SK-N-SH treated with all-trans-retinoic acid at 6 μM for 48 hours (cell line): ENCODE results near the gene FZD7.

ENCODE experiments used
- ATAC-seq: fragments of 200-7000 bp; cut with Tn5 transposase; 3 replicates; pipeline ENCODE4 v1.9.1; 2020; ENCODE audit warnings: mild to moderate bottlenecking, moderate library complexity
- ARNTL ChIP-seq: fragments of 450-650 bp; formaldehyde crosslinking; IDR thresholded peaks from 2 replicates; pipeline ENCODE4 v1.5.0; 2020; ENCODE audit warnings: low read depth, mild to moderate bottlenecking, moderate library complexity, borderline replicate concordance
- CSDC2 ChIP-seq: fragments of 250-450 bp; sonication (Bioruptor Pico); IDR thresholded peaks from 2 replicates; pipeline ENCODE4 v1.5.0; 2020; ENCODE audit warnings: mild to moderate bottlenecking, moderate library complexity
- CSRNP3 ChIP-seq: fragments of 250-450 bp; sonication (Bioruptor Pico); IDR thresholded peaks from 2 replicates; pipeline ENCODE4 v1.5.1; 2021; ENCODE audit warnings: mild to moderate bottlenecking, moderate library complexity
- ESRRG ChIP-seq: fragments of 250-450 bp; sonication (Bioruptor Pico); IDR thresholded peaks from 2 replicates; pipeline ENCODE4 v1.6.1; 2021; ENCODE audit warnings: mild to moderate bottlenecking
- GLIS3 ChIP-seq: fragments of 250-450 bp; sonication (Bioruptor Pico); IDR thresholded peaks from 2 replicates; pipeline ENCODE4 v1.5.0; 2020; ENCODE audit warnings: mild to moderate bottlenecking, moderate library complexity
- ISL1 ChIP-seq: fragments of 250-450 bp; sonication (Bioruptor Pico); IDR thresholded peaks from 2 replicates; pipeline ENCODE4 v2.1.2; 2022; ENCODE audit warnings: mild to moderate bottlenecking, moderate library complexity
- OSR1 ChIP-seq: fragments of 250-450 bp; sonication (Bioruptor Pico); IDR thresholded peaks from 2 replicates; pipeline ENCODE4 v1.8.0; 2022; ENCODE audit warnings: moderate library complexity, mild to moderate bottlenecking, inconsistent platforms
- PATZ1 ChIP-seq: fragments of 250-450 bp; sonication (Bioruptor Pico); IDR thresholded peaks from 2 replicates; pipeline ENCODE4 v1.8.0; 2020; ENCODE audit warnings: mild to moderate bottlenecking, moderate library complexity, borderline replicate concordance
- POU6F1 ChIP-seq: fragments of 250-450 bp; sonication (Bioruptor Pico); IDR thresholded peaks from 2 replicates; pipeline ENCODE4 v1.8.0; 2021; ENCODE audit warnings: low read depth, mild to moderate bottlenecking, moderate library complexity, borderline replicate concordance
- PPARA ChIP-seq: fragments of 250-450 bp; sonication (Bioruptor Pico); IDR thresholded peaks from 2 replicates; pipeline ENCODE4 v1.5.0; 2020; ENCODE audit warnings: mild to moderate bottlenecking, borderline replicate concordance
- RARB ChIP-seq: fragments of 250-450 bp; sonication (Bioruptor Pico); IDR thresholded peaks from 2 replicates; pipeline ENCODE4 v1.8.0; 2021; ENCODE audit warnings: mild to moderate bottlenecking, moderate library complexity
- SNAI2 ChIP-seq: fragments of 250-450 bp; sonication (Bioruptor Pico); IDR thresholded peaks from 2 replicates; pipeline ENCODE4 v1.5.0; 2020; ENCODE audit warnings: mild to moderate bottlenecking, moderate library complexity
- TCF4 ChIP-seq: fragments of 250-450 bp; sonication (Bioruptor Pico); IDR thresholded peaks from 2 replicates; pipeline ENCODE4 v1.8.0; 2021; ENCODE audit warnings: mild to moderate bottlenecking, moderate library complexity, borderline replicate concordance
- TOX ChIP-seq: fragments of 250-450 bp; sonication (Bioruptor Pico); IDR thresholded peaks from 2 replicates; pipeline ENCODE4 v1.8.0; 2021; ENCODE audit warnings: mild to moderate bottlenecking, moderate library complexity, borderline replicate concordance
- TSHZ2 ChIP-seq: fragments of 250-450 bp; sonication (Bioruptor Pico); IDR thresholded peaks from 2 replicates; pipeline ENCODE4 v1.5.0; 2020; ENCODE audit warnings: mild to moderate bottlenecking, moderate library complexity
- ZC3H10 ChIP-seq: fragments of 250-450 bp; sonication (Bioruptor Pico); IDR thresholded peaks from 2 replicates; pipeline ENCODE4 v1.5.1; 2021; ENCODE audit warnings: mild to moderate bottlenecking, moderate library complexity
- ZFP3 ChIP-seq: fragments of 250-450 bp; sonication (Bioruptor Pico); IDR thresholded peaks from 2 replicates; pipeline ENCODE4 v1.5.0; 2020; ENCODE audit warnings: mild to moderate bottlenecking, moderate library complexity
- ZNF565 ChIP-seq: fragments of 450-650 bp; formaldehyde crosslinking; conservative IDR thresholded peaks from 2 replicates; pipeline ENCODE4 v1.5.0; 2020; ENCODE audit warnings: low read depth, mild to moderate bottlenecking, moderate library complexity
- ZNF70 ChIP-seq: fragments of 450-650 bp; formaldehyde crosslinking; IDR thresholded peaks from 2 replicates; pipeline ENCODE4 v1.5.0; 2020; ENCODE audit warnings: mild to moderate bottlenecking, moderate library complexity
- ZNF8 ChIP-seq: fragments of 450-650 bp; formaldehyde crosslinking; IDR thresholded peaks from 2 replicates; pipeline ENCODE4 v1.5.0; 2020; ENCODE audit warnings: mild to moderate bottlenecking, moderate library complexity
- TF ChIP-seq, protein P1 (sequence below): fragments of 250-450 bp; sonication (Bioruptor Pico); IDR thresholded peaks from 2 replicates; pipeline ENCODE4 v1.5.1; 2020; ENCODE audit warnings: low read depth, mild to moderate bottlenecking, moderate library complexity

Gene FZD7

GRCh38 chr2:201986463-201986735, 47.3 kb upstream of the FZD7 start (continued):
- TF ChIP-seq ZC3H10 (CRISPR knock-in tag) = no peak
- TF ChIP-seq, all 23 proteins: peak for 0

GRCh38 chr2:201987426-201987825, 46.2 kb upstream of the FZD7 start:
- TF ChIP-seq TCF4 (CRISPR knock-in tag) = no peak
- no peak for TF ChIP-seq POU6F1 (CRISPR knock-in tag)
- no peak for TF ChIP-seq TSHZ2 (CRISPR knock-in tag)
- TF ChIP-seq, protein P1, sequence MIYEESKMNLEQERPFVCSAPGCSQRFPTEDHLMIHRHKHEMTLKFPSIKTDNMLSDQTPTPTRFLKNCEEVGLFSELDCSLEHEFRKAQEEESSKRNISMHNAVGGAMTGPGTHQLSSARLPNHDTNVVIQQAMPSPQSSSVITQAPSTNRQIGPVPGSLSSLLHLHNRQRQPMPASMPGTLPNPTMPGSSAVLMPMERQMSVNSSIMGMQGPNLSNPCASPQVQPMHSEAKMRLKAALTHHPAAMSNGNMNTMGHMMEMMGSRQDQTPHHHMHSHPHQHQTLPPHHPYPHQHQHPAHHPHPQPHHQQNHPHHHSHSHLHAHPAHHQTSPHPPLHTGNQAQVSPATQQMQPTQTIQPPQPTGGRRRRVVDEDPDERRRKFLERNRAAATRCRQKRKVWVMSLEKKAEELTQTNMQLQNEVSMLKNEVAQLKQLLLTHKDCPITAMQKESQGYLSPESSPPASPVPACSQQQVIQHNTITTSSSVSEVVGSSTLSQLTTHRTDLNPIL (CRISPR knock-in tag) = no peak
- no peak for TF ChIP-seq GLIS3 (CRISPR knock-in tag)
- TF ChIP-seq ARNTL (CRISPR knock-in tag) = no peak
- no peak for TF ChIP-seq ISL1
- TF ChIP-seq ZFP3 (CRISPR knock-in tag) = no peak
- no peak for TF ChIP-seq ESRRG (CRISPR knock-in tag)
- TF ChIP-seq ZC3H10 (CRISPR knock-in tag) = no peak
- no peak for TF ChIP-seq ZNF70 (CRISPR knock-in tag)
- no peak for TF ChIP-seq CSDC2 (CRISPR knock-in tag)
- TF ChIP-seq PPARA (CRISPR knock-in tag) = no peak
- no peak for TF ChIP-seq TOX (CRISPR knock-in tag)
- no peak for TF ChIP-seq ZNF565
- TF ChIP-seq RARB = no peak
- TF ChIP-seq CSRNP3 = no peak
- no peak for TF ChIP-seq PATZ1 (CRISPR knock-in tag)
- no peak for TF ChIP-seq OSR1 (CRISPR knock-in tag)
- no peak for TF ChIP-seq ZNF8 (CRISPR knock-in tag)
- no peak for ATAC-seq

- ATAC-seq = no peak
- TF ChIP-seq ARNTL (CRISPR knock-in tag) (no peak), RARB (no peak), CSDC2 (CRISPR knock-in tag) (no peak), ISL1 (no peak), TCF4 (CRISPR knock-in tag) (no peak)
- TF ChIP-seq, all 23 proteins: peak for 0
These were observed 43.6 kb upstream of the FZD7 start for GRCh38 chr2:201990069-201990468.

DNA sequence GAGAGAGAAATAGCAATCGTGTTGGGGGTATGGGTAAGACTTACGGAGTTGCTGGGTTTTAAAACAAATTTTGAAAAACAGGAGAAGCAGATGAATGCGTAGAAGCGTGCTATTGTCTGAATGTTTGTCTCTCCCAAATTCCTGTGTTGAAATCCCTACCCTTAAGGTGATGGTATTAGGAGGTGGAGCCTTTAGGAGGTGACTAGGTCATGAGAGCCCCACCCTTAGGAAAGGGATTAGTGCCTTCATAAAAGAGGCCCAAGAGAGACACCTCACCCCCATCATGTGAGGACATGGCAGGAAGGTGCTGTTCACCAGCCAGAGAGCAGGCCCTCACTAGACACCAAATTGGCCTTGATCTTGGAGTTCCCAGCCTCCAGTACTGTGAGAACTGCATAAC, 40.7 kb upstream of the FZD7 start:
- no peak for TF ChIP-seq OSR1 (CRISPR knock-in tag)
- TF ChIP-seq SNAI2 (CRISPR knock-in tag) = no peak
- TF ChIP-seq ZFP3 (CRISPR knock-in tag) = no peak
- TF ChIP-seq TOX (CRISPR knock-in tag) = no peak
- no peak for TF ChIP-seq TSHZ2 (CRISPR knock-in tag)
- TF ChIP-seq CSRNP3 = no peak

More for the DNA sequence above, 40.7 kb upstream of the FZD7 start:
- no peak for ATAC-seq
